ENCODE data around the gene SLC11A2. TPM values are rescaled to one million over a fixed set of nuclear protein-coding genes. Genes with fewer than 3 reads are reported as not detected.

SLC11A2 gene
- total and polyA plus RNA-seq, 9 of the 15 experiments (the other 6 are each of a cell fraction or from before 2014, with no cell fraction given), result 21.1 to 54.0 (median 32.9) TPM

- TF ChIP-seq MITF (IDR thresholded peaks at IDR 0.05) (peak; percentile 85; the same call in 1 of the 2 replicates), HCFC1 (IDR thresholded peaks at IDR 0.05; ENCODE audit: low read depth, low read length) (0 out of 2 replicates have a peak, but pooled peaks have one; percentile 10), NELFE (IDR thresholded peaks at IDR 0.05; ENCODE audit: insufficient read depth, insufficient read length) (no peak), VEZF1 (CRISPR knock-in tag; IDR thresholded peaks at IDR 0.05) (peak; percentile 67), NONO (IDR thresholded peaks at IDR 0.05; ENCODE audit: low read depth in 2 of 2, low read length in 1 of 2) (peak in 1 of 2 experiments; percentile 43; a peak in 1 of 4 replicates), FIP1L1 (IDR thresholded peaks at IDR 0.05; ENCODE audit: low read depth, low read length, poor library complexity, severe bottlenecking) (peak; percentile 58), ILF3 (IDR thresholded peaks at IDR 0.05; ENCODE audit: borderline replicate concordance) (no peak), TEAD4 (IDR thresholded peaks at IDR 0.05; ENCODE audit: low read length) (no peak), TEAD4 (CRISPR knock-in tag; IDR thresholded peaks at IDR 0.05; ENCODE audit: borderline replicate concordance) (peak; percentile 85; the same call in 1 of the 2 replicates), ZNF780A (CRISPR knock-in tag; IDR thresholded peaks at IDR 0.05) (no peak), ZNF280B (CRISPR knock-in tag; IDR thresholded peaks at IDR 0.05) (no peak), STAT6 (CRISPR knock-in tag; IDR thresholded peaks at IDR 0.05) (no peak), ZNF586 (CRISPR knock-in tag; conservative IDR thresholded peaks at IDR 0.05) (no peak), BHLHE40 (IDR thresholded peaks at IDR 0.05; ENCODE audit: low read length) (peak; percentile 70; the same call in 1 of the 2 replicates), SLC30A9 (CRISPR knock-in tag; IDR thresholded peaks at IDR 0.05) (no peak), TAF7 (tag; IDR thresholded peaks at IDR 0.05) (no peak; the same call in 1 of the 2 replicates), ZNF197 (CRISPR knock-in tag; IDR thresholded peaks at IDR 0.05; ENCODE audit: low read depth) (no peak), ZNF274 (IDR thresholded peaks at IDR 0.05; ENCODE audit: borderline replicate concordance, low read depth, low read length) (no peak), CBX3 (IDR thresholded peaks at IDR 0.05; ENCODE audit: borderline replicate concordance in 1 of 2, low read length in 2 of 2) (peak in 1 of 2 experiments; percentile 36; a peak in 1 of 3 replicates)
Observed at GRCh38 chr12:51025836-51026638, at the start of gene SLC11A2 (continued).
